Measurements from ENCODE around the gene EPHA3. TPM values are rescaled to one million over a fixed set of nuclear protein-coding genes. Genes with fewer than 3 reads are reported as not detected.

The EPHA3 gene
- total RNA-seq, 2 donors from 2014 or later = 1.7 to 2.4 TPM

- DNase-seq = no peak
- Histone ChIP-seq H3K27ac (no peak overlapping the region), H3K27me3 (no peaks in the 10 kb centered on the region), H3K9ac (ENCODE audit: low read depth in 2 of 2, low read length in 2 of 2) (no peak overlapping the region), H3K36me3 (no peaks in the 10 kb centered on the region), H3K9me3 (no peaks in the 10 kb centered on the region), H3K4me1 (no peaks in the 10 kb centered on the region), H3K4me3 (no peak overlapping the region)
- intact Hi-C loops (cut with DNase I) = no loop called here
- TF ChIP-seq, protein P1, sequence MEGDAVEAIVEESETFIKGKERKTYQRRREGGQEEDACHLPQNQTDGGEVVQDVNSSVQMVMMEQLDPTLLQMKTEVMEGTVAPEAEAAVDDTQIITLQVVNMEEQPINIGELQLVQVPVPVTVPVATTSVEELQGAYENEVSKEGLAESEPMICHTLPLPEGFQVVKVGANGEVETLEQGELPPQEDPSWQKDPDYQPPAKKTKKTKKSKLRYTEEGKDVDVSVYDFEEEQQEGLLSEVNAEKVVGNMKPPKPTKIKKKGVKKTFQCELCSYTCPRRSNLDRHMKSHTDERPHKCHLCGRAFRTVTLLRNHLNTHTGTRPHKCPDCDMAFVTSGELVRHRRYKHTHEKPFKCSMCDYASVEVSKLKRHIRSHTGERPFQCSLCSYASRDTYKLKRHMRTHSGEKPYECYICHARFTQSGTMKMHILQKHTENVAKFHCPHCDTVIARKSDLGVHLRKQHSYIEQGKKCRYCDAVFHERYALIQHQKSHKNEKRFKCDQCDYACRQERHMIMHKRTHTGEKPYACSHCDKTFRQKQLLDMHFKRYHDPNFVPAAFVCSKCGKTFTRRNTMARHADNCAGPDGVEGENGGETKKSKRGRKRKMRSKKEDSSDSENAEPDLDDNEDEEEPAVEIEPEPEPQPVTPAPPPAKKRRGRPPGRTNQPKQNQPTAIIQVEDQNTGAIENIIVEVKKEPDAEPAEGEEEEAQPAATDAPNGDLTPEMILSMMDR (IDR thresholded peaks at IDR 0.05) = no peak
These were observed 6.2 kb upstream of the EPHA3 start for GRCh38 chr3:89101251-89101650.

DNA sequence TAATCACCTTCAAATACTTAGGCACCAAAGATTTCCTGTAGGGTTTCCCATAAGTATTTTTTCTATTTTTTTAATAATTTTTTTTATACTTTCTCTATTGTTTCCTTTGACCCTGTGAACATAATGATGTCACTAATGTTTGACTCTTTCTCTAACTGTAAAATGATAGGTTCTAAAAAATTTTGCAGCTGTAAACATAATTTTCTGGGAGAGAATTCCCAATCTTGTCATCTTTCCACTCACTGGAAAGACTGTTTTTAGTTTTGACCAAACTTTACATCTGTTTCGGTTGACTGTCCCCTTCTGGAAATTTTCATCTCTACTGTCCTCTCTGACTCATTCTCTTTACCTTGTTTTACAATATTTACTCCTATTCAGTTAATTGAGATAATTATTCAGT, 5.5 kb upstream of the EPHA3 start:
- Histone ChIP-seq H3K9me3 (no peaks in the 10 kb centered on the region), H3K27me3 (no peaks in the 10 kb centered on the region), H3K4me3 (no peak overlapping the region), H3K4me1 (no peaks in the 10 kb centered on the region), H3K36me3 (no peaks in the 10 kb centered on the region), H3K27ac (no peak overlapping the region), H3K9ac (ENCODE audit: low read depth in 2 of 2, low read length in 2 of 2) (no peak overlapping the region)
- TF ChIP-seq, protein P1 (IDR thresholded peaks at IDR 0.05) = no peak
- intact Hi-C loops (cut with DNase I) = no loop called here
- DNase-seq = no peak

DNA sequence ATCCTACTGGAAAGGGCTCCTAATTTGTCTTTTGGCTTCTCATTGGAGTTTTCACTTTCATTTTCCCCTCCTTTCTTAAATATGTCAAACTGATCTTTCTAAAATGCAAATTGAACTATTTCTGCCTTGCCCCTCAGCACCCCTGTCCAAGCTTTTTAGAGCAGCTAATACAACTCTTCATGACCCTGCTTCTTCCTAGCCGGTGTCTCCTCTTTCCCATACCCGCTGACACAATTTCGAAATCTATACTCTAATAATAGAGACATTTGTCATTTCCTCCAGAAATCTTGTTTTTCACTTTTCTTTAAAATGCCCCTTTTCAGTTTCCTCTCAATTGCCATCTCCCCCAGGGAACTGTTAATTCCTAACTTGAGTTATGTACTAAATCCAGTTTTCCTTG, 2.9 kb upstream of the EPHA3 start:
- no peak for DNase-seq
- Histone ChIP-seq H3K9ac (ENCODE audit: low read depth in 2 of 2, low read length in 2 of 2) (no peak overlapping the region), H3K9me3 (no peaks in the 10 kb centered on the region), H3K4me3 (no peak overlapping the region), H3K4me1 (no peaks in the 10 kb centered on the region), H3K27ac (no peak overlapping the region), H3K36me3 (no peaks in the 10 kb centered on the region), H3K27me3 (no peaks in the 10 kb centered on the region)
- intact Hi-C loops (cut with DNase I) = no loop called here
- TF ChIP-seq, protein P1 (IDR thresholded peaks at IDR 0.05) = no peak

GRCh38 chr3:89105503-89105902, 1.9 kb upstream of the EPHA3 start:
- no peaks in the 10 kb centered on the region for H3K9me3 ChIP-seq
- H3K4me3 ChIP-seq = no peak overlapping the region
- no peaks in the 10 kb centered on the region for H3K4me1 ChIP-seq
- TF ChIP-seq, protein P1 (IDR thresholded peaks at IDR 0.05) = no peak
- no peaks in the 10 kb centered on the region for H3K27me3 ChIP-seq
- DNase-seq = no peak
- intact Hi-C loops (cut with DNase I) = no loop called here
- no peak overlapping the region for H3K9ac ChIP-seq (ENCODE audit: low read depth in 2 of 2, low read length in 2 of 2)
- no peak overlapping the region for H3K27ac ChIP-seq
- H3K36me3 ChIP-seq = no peaks in the 10 kb centered on the region

GRCh38 chr3:89108291-89108550, 800 bp downstream of the EPHA3 start:
- DNase-seq = no peak
- Histone ChIP-seq H3K4me1 (no peaks in the 10 kb centered on the region), H3K27ac (no peak overlapping the region), H3K36me3 (no peaks in the 10 kb centered on the region), H3K9me3 (no peaks in the 10 kb centered on the region), H3K27me3 (no peaks in the 10 kb centered on the region), H3K9ac (ENCODE audit: low read depth in 2 of 2, low read length in 2 of 2) (no peak overlapping the region), H3K4me3 (peak overlapping the region; percentile 29)
- TF ChIP-seq, protein P1 (IDR thresholded peaks at IDR 0.05) = no peak
- intact Hi-C loops (cut with DNase I) = no loop called here

- no peak overlapping the region for H3K27ac ChIP-seq
- intact Hi-C loops (cut with DNase I) = loop anchor here (10.0 kb wide), 1 partner anchor 909 kb away; no protein-coding TSS in a partner anchor
These were observed 5.9 kb downstream of the EPHA3 start for GRCh38 chr3:89113344-89113743.

More at GRCh38 chr3:89113344-89113743, 5.9 kb downstream of the EPHA3 start:
- Histone ChIP-seq H3K4me3 (no peak overlapping the region), H3K9me3 (no peaks in the 10 kb centered on the region), H3K9ac (ENCODE audit: low read depth in 2 of 2, low read length in 2 of 2) (no peak overlapping the region), H3K27me3 (no peaks in the 10 kb centered on the region), H3K4me1 (no peaks in the 10 kb centered on the region), H3K36me3 (no peaks in the 10 kb centered on the region)
- TF ChIP-seq, protein P1 (IDR thresholded peaks at IDR 0.05) = no peak
- no peak for DNase-seq

Data from colonic mucosa (tissue), 4 donors.